ENCODE measurements around the gene KCNK16. TPM values are rescaled to one million over a fixed set of nuclear protein-coding genes. Genes with fewer than 3 reads are reported as not detected.

The KCNK16 gene
- total RNA-seq: under 1 TPM in 1 of 4 donors, not detected in 3; 0.88 TPM

GRCh38 chr6:39322306-39322850 is at the start of gene KCNK16:
TSS of gene KCNK16 (minus strand) at chr6:39322702. CDS start at chr6:39322540, 162 bp downstream.
- Histone ChIP-seq H3K27me3 (no peaks in the 10 kb centered on the region), H3K4me1 (peaks cover 10% of the 10 kb centered on the region in 2 donors), H3K36me3 (no peaks in the 10 kb centered on the region), H3K4me3 (replicated peaks in 1 of 3) (no peak within 1 kb of the TSS), H3K9me3 (no peaks in the 10 kb centered on the region), H3K27ac (peak within 1 kb of the TSS in 1 of 3 donors; percentile 31)
- intact Hi-C loops (cut with DNase I): no loop called here
- TF ChIP-seq POLR2A (IDR thresholded peaks at IDR 0.05) (no peak), CTCF (IDR thresholded peaks at IDR 0.05) (no peak)
- peak; percentile 63 to 66 for DNase-seq
- 46 to 65% methylated on average over 7 to 10 of the region's 11 CpGs for WGBS, 2 donors

GRCh38 chr6:39370390-39370789 is 47.9 kb upstream of the KCNK16 start:
- Histone ChIP-seq H3K4me1 (peaks cover 19 to 33% of the 10 kb centered on the region in 2 donors), H3K36me3 (no peaks in the 10 kb centered on the region), H3K9me3 (no peaks in the 10 kb centered on the region), H3K27ac (no peak overlapping the region), H3K4me3 (replicated peaks in 1 of 3) (no peak overlapping the region), H3K27me3 (no peaks in the 10 kb centered on the region)
- DNase-seq: no peak
- intact Hi-C loops (cut with DNase I): loop anchor here (10.0 kb wide), 2 partner anchors 524 to 934 kb away; no protein-coding TSS in a partner anchor
- 85% methylated on average over 3 of the region's 3 CpGs for WGBS, 2 donors
- TF ChIP-seq POLR2A (IDR thresholded peaks at IDR 0.05): no peak
- TF ChIP-seq CTCF (IDR thresholded peaks at IDR 0.05): no peak

- intact Hi-C loops (cut with DNase I): loop anchor here (10.0 kb wide), 3 partner anchors 425 to 935 kb away; partner anchors contain the start of gene DAAM2
- peaks cover 19 to 33% of the 10 kb centered on the region in 2 donors for H3K4me1 ChIP-seq
- H3K4me3 ChIP-seq (replicated peaks in 1 of 3): no peak overlapping the region
- no peaks in the 10 kb centered on the region for H3K9me3 ChIP-seq
- DNase-seq: peak in 1 of 2 donors; percentile 9
- H3K36me3 ChIP-seq: no peaks in the 10 kb centered on the region
- H3K27ac ChIP-seq: no peak overlapping the region
- 14 to 27% methylated on average over 1 of the region's 1 CpG for WGBS, 2 donors
- no peak for TF ChIP-seq POLR2A (IDR thresholded peaks at IDR 0.05)
- peak in 1 of 6 experiments; percentile 35 for TF ChIP-seq CTCF (IDR thresholded peaks at IDR 0.05)
- H3K27me3 ChIP-seq: no peaks in the 10 kb centered on the region
These were observed 47.5 kb upstream of the KCNK16 start for GRCh38 chr6:39369987-39370386.

- peaks cover 19 to 33% of the 10 kb centered on the region in 2 donors for H3K4me1 ChIP-seq
- TF ChIP-seq CTCF (IDR thresholded peaks at IDR 0.05) (no peak), POLR2A (IDR thresholded peaks at IDR 0.05) (no peak)
- no peaks in the 10 kb centered on the region for H3K9me3 ChIP-seq
- H3K4me3 ChIP-seq (replicated peaks in 1 of 3): no peak overlapping the region
- H3K27me3 ChIP-seq: no peaks in the 10 kb centered on the region
- peak overlapping the region in 1 of 3 donors; percentile 33 for H3K27ac ChIP-seq
- intact Hi-C loops (cut with DNase I): loop anchor here (10.0 kb wide), 1 partner anchor 427 kb away; the partner anchor contains the start of gene DAAM2
- DNase-seq: no peak
- WGBS, 2 donors: 26 to 38% methylated on average over 3 of the region's 3 CpGs
- H3K36me3 ChIP-seq: no peaks in the 10 kb centered on the region
These were observed 45.2 kb upstream of the KCNK16 start for GRCh38 chr6:39367700-39368099.

- no peaks in the 10 kb centered on the region for H3K36me3 ChIP-seq
- no peaks in the 10 kb centered on the region for H3K9me3 ChIP-seq
- H3K27ac ChIP-seq: peak overlapping the region in 1 of 3 donors; percentile 5
- no peak overlapping the region for H3K4me3 ChIP-seq (replicated peaks in 1 of 3)
- peaks cover 19 to 34% of the 10 kb centered on the region in 2 donors for H3K4me1 ChIP-seq
- no peak for TF ChIP-seq POLR2A (IDR thresholded peaks at IDR 0.05)
- no peak for TF ChIP-seq CTCF (IDR thresholded peaks at IDR 0.05)
- WGBS, 2 donors: 53 to 65% methylated on average over 8 to 9 of the region's 9 CpGs
- peak; percentile 35 to 43 for DNase-seq
- intact Hi-C loops (cut with DNase I): loop anchor here (10.0 kb wide), 1 partner anchor 428 kb away; the partner anchor contains the start of gene DAAM2
- H3K27me3 ChIP-seq: no peaks in the 10 kb centered on the region
These were observed 44.6 kb upstream of the KCNK16 start for GRCh38 chr6:39366931-39367618.
